ENCODE results near the gene FAM181B.

FAM181B gene

DNA sequence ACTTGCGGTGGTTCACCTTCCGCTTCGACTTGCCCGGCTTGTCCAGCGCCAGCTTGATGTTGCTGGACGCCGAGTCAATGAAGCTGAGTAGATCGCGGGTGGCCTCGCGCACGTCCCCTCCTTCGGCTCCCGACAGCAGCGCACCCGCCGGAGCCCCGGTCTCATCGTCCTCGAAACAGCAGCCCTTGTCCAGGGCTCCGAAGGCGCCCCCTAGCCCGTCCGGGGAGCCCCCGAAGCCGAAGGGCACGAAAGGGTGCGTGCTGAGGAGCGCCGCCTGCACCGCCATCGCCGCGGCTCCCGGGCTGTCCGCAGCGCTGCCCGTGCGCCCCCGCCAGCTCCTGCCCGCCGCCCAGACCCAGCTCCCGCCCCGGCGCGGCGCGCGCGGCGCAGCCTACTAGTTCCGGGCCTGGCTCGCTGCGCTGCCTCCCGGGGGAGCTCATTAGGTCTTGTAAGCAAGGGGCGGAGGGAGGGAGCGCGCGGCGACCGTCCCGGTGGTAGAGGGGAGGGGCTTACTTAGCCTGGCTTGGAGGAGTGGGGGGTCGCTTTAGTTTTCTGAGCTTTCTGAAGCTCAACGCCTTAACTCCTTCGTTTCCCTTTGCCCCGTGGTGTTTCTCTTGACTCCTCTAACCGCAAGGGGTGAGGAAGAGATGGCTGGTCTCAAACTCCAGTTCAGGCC is at the start of gene FAM181B:
TSS of gene FAM181B (minus strand) at position 421 of the 676 bp plus-strand sequence. CDS start at position 286, 135 bp downstream.
- peak; percentile 18 for DNase-seq

- no peak for DNase-seq
Observed at GRCh38 chr11:82782825-82783374, 49.2 kb upstream of the FAM181B start.

DNA sequence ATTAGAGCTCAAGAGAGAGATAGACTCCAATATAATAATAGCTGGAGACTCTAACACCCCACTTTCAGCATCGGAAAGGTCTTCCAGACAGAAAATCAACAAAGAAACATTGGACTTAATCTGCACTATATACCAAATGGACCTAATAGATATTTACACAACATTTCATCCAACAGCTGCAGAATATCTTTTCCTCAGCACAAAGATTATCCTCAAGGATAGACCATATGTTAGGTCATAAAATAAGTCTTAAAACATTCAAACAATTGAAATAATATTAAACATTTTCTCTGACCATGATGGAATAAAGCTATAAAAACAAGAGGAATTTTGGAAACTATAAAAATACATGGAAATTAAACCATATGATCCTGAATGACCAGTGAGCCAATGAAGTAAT is 45.1 kb upstream of the FAM181B start:
- DNase-seq, result no peak

DNA sequence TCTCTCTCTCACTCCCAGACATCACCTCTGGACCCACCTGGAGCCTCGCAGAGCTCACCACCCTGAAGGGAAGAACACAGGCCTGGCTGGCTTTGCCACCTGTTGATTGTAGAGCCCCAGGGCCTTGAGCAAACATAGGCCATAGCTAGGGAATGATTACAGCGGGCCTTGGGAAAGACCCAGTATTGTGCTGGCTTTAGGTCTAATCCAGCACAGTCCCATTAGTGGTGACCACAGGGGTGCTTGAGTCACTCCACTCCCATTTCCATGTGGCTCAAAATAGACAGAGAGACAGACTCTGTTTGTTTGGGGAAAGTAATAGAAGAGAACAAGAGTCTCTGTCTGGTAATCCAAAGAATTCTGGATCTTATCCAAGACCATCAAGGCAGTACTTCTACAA is 42.7 kb upstream of the FAM181B start:
- no peak for DNase-seq

GRCh38 chr11:82775736-82776346 is 42.2 kb upstream of the FAM181B start:
- DNase-seq, result no peak

DNA sequence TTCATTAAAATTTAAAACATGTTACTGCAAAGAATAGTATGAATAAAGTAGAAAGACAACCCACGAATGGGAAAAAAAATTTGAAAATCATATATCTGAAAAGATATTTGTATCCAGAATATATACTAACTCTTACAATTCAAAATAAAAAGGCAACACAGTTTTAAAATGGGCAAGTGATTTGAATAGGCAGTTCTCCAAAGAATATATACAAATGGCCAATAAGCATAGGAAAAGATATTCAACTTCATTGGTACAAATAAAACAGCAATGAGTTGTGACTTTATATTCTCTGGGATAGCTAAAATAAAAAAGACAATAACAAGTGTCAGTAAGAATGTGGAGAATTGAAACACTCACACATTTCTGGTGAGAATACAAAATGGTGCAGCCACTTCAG is 41.6 kb upstream of the FAM181B start:
- DNase-seq, result no peak

GRCh38 chr11:82771781-82772180 is 38.1 kb upstream of the FAM181B start:
- DNase-seq, result peak; percentile 71

DNA sequence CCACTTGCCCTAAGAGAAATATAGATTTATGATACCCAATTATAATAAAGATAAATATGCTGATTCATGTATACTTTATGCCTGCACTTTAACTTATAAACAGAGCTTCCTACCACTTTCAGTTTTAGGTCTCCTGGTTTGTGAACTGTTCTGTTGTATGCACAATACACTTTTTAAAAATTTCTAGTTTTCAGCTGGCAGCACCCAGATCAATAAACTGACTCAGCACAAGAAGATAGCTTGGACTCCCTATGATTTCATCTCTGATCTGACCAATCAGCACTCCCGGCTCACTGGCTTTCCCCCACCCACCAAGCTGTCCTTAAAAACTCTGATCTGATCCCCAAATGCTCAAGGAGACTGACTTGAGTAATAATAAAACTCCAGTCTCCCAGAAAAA is 33.5 kb upstream of the FAM181B start:
- no peak for DNase-seq

DNA sequence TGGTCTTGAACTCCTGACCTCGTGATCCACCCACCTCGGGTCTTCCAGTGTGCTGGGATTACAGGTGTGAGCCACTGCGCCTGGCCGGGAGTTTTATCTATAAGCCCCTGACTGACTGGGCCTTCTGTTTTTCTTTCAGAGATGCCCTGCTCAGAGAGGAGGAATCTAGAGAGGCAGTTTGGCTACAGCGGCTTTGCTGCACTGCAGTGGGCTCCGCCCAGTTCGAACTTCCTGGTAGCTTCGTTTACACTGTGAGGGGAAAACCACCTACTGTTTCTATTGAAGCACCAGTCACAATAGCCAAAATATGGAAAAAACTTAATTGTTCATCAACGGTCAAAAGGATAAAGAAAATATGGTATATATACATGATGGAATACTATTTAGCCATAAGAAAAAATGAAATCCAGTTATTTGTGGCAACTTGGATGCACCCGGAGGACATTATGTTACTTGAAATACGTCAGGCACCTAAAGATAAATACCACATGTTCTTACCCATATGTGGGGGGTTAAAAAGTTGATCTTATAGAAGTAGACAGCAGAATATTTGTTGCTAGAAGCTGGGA is 31.9 kb upstream of the FAM181B start:
- DNase-seq, result no peak

DNA sequence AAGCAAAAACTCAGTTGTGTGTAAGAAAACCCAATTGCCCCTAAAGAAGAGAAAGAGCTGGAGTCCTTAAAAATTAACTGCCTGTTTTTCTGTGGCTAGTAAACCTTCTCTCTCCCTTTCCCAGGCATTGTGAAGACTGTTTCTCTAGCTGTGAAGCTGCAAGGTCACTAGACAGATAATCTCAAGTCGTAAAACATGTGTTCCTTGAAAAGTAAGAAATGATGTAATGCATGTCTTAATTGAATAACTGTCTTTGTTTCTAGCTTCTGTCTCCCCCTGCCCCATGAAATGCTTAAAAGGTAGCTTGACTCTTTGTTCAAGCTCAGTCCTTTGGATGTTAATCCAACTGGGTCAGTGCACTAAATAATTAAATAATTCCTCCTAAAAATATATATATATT is 29.5 kb upstream of the FAM181B start:
- DNase-seq, result no peak

GRCh38 chr11:82759649-82760048 is 26.0 kb upstream of the FAM181B start:
- no peak for DNase-seq

GRCh38 chr11:82757660-82758357 is 24.1 kb upstream of the FAM181B start:
- DNase-seq, result no peak

DNA sequence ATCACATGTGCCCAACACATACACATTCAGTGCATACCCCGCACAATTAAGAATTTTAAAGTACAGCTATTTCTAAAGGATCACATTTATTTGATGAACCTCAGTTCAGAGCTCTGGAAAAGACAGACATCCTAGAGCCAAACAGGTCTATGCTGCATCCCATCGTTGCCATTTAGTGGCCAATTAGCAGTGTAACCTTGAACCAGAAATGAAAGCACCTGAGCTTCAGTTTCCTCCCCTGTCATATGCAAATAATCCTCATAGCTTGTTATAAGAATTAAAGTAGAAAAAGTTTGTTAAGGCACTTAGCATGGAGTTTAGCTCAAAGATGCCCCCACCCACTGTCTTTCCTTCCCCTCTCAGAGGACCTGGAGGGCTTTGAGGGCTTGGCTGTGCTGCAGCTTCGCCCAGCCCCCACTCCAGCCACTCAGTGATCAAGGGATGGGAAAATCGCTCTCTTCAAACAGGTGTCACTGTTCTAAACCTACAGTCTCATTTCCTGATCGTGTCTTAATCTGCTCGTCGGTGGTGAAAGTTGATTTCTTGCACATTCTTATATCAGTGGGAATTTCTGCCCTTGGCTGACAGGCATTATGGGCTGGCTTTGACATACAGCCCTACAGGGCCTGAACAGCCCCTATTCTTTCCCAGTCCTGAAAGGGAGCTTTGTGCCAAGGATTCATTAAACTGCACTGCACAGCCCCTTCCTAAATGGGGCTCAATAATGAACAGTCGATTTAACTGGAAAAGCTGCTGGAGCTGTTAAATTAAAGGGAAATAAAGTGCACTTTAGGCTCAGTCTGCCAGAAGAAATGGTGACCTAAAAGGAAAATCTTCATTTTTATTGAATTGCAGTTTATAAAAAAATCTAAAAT is 23.3 kb upstream of the FAM181B start:
- no peak for DNase-seq

DNA sequence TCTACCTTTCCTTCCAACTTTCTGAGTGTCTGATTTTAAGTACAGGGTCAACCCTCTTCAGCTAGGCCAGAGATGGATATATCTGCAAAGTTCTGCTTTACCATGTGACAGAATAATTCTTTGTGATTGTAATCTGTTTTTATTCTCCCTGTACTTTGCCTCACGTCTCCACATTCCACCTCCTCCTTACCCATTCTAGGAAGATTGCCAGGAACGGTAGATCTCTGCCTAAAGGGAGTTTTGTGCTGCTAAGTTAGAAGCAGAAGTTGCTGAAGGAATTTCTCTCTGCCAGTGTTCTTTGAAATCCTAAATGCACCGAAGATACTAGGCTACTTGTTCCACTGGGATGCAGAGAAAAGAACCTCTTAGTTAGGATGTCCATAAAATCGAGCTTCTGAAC is 20.7 kb upstream of the FAM181B start:
- DNase-seq, result peak; percentile 7

DNA sequence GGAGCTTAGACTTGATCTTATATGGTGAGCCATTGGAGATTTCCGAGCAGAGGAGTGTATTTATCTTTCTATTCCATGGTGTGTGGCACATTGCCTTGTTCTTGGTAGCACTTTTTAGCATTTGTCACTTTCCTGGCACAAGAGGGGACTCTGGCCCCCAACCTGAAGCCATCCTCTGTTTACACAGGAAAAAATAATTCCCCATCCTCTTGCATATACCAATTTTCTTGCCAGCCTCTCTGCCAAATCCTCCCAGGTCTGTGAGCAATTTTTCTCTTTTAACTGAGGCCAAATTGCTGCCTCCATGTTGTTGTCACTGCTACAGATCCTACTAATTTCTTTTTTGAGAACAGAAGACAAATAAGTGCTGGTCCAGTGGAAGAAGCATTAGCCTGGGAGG is 20.3 kb upstream of the FAM181B start:
- DNase-seq, result no peak

DNA sequence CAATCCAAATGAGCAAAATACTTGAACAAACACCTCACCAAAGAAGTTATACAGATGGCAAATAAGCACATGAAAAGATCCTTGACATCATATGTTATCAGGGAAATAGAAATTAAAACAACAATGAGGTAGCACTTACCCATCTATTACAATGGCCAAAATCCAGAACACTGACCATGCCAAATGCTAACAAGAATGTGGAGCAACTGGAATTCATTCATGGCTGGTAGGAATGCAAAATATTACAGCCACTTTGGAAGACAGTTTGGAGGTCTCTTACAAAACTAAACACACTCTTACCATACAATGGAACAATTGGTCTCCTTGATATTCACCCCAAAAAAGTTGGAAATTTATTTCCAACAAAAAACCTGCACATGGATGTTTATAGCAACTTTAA is 19.1 kb upstream of the FAM181B start:
- no peak for DNase-seq

GRCh38 chr11:82750643-82751139 is 17.0 kb upstream of the FAM181B start:
- DNase-seq, result no peak

DNA sequence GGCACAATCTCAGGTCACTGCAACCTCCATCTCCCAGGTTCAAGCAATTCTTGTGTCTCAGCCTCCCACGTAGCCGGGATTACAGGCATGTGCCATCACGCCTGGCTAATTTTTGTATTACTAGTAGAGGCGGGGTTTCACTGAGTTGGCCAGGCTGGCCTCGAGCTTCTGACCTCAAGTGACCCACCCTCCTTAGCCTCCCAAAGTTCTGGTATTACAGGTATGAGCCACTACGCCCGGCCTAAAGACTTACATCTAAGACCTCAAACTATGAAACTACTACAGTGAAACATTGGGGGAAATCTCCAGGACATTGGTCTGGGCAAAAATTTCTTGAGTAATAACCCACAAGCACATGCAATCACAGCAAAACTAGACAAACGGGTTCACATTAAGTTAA is 13.8 kb upstream of the FAM181B start:
- no peak for DNase-seq

DNA sequence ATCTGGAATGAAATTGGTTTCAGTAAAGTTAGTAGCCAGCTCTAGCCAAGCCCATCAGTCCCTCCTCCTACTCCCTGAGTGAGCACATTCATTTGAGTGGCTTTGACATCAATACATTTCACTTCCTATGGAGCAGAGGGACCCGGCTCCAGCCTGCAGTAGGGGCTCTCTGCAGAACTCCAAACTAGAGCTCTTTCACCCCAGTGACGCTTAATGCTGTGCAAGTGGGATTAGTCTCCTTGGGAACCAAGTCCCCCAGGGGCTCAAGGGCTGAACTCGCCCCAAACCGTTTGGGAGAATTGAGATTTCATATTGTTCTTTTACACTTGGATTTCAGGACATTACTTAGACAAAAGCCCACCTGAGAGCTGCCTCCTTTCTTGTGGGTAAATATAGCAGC is 4.4 kb upstream of the FAM181B start:
- no peak for DNase-seq

- DNase-seq, result no peak
Observed at GRCh38 chr11:82734120-82734479, 436 bp upstream of the FAM181B start.

DNA sequence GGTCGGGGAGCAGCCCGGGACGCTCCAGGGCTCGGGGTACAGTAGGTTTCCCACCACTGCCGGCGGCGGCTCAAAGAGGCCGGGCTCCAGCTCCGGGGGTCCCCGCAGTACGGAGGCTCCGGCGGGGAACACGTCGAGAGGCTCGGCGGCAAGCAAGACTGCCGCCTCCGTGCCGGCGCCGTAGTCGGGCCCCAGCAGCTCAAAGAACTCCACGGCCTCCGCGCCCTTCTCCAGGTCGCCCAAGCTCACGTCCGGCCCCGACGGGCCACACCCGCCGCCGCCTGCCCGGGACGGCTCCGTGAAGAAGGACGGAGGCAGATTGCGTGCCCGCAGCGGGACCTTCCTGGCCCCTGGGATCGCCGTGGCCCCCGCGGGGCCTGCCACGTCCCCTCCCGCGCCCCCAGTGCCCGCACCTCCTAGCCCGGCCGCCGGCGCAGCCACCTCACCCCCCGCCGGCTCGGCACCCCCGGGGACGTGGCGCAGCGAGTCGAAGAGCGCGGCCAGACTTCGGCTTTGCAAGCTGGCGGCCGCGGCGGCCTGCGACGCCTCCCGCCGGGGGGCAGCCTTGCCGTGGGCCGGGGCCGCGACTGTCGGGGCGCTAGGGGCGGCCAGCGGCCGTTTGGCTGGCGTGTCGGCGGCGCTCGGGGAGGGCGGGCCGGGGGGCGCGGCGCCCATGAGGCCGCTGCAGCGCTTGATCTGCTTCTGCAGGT is 775 bp downstream of the FAM181B start:
- DNase-seq, result no peak

DNA sequence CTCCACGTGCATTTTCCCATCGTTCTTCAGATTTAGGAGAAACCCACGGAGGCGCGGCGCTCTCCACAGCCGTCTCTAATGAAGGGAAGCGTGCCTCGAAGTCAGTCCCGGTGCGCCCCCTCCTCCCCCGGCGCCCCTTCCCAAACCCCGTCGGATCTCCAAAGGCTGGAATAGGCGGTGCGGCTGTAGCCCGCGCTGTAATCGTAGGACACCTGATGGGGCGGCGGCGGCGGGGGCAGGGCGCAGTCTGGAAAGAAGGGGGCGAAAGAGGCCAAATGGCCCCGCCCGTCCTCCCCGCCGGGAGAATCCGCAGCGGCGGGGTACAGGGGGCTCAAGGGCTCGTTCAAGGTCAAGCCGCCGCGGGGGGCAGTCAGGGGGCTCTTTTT is 1.3 kb downstream of the FAM181B start:
- no peak for DNase-seq
